ENCODE data around the gene MIB2.
"Not testable (repeated sequence)": the region's sequence is repeated elsewhere in the genome, so short reads cannot be mapped to it uniquely, and the experiment has no call there.

DNA sequence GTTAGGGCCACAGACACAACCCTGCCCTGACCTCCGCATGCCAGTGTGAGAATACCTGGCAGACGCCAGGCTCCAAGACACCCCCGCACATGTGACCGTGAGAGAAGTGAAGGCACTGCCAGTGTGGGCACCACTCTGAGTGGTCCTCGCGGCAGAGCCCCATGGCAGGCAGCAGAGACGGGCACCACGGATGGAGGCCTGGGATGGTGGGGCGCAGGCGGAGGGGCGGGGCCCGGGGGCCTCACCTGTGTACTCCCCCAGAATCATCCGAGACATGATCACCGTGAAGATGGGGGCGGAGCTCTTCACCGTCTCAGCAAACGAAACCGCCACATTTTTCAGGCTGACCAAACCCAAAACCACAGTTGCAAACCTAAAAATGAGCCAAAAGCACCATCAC is 59.9 kb downstream of the MIB2 start:
- TF ChIP-seq, protein P1, sequence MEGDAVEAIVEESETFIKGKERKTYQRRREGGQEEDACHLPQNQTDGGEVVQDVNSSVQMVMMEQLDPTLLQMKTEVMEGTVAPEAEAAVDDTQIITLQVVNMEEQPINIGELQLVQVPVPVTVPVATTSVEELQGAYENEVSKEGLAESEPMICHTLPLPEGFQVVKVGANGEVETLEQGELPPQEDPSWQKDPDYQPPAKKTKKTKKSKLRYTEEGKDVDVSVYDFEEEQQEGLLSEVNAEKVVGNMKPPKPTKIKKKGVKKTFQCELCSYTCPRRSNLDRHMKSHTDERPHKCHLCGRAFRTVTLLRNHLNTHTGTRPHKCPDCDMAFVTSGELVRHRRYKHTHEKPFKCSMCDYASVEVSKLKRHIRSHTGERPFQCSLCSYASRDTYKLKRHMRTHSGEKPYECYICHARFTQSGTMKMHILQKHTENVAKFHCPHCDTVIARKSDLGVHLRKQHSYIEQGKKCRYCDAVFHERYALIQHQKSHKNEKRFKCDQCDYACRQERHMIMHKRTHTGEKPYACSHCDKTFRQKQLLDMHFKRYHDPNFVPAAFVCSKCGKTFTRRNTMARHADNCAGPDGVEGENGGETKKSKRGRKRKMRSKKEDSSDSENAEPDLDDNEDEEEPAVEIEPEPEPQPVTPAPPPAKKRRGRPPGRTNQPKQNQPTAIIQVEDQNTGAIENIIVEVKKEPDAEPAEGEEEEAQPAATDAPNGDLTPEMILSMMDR (IDR thresholded peaks at IDR 0.05), result not testable (repeated sequence)
- not testable (repeated sequence) for TF ChIP-seq POLR2A (IDR thresholded peaks at IDR 0.05)

Data from right lobe of liver (tissue), 4 donors.